Measurements from ENCODE around the gene SKI.

SKI gene

GRCh38 chr1:2302292-2302925, 74.3 kb downstream of the SKI start:
- no peaks in the 10 kb centered on the region for H3K36me3 ChIP-seq (ENCODE audit: insufficient read depth, low read length)

GRCh38 chr1:2303016-2303775, 75.1 kb downstream of the SKI start:
- Histone ChIP-seq H3K27me3 (ENCODE audit: insufficient read depth, low read length) (no peaks in the 10 kb centered on the region), H3K27ac (ENCODE audit: low read depth, low read length, poor library complexity, severe bottlenecking) (no peak overlapping the region), H3K36me3 (ENCODE audit: insufficient read depth, low read length) (no peaks in the 10 kb centered on the region), H2AFZ (ENCODE audit: low read length) (no peak overlapping the region), H4K20me1 (ENCODE audit: insufficient read depth, low read length) (no peaks in the 10 kb centered on the region), H3K4me2 (ENCODE audit: low read length) (no peak overlapping the region), H3K79me2 (ENCODE audit: insufficient read depth, low read length) (no peaks in the 10 kb centered on the region), H3K4me3 (ENCODE audit: low read depth, low read length, poor library complexity, severe bottlenecking) (no peak overlapping the region), H3K9ac (ENCODE audit: low read length) (no peak overlapping the region), H3K9me3 (ENCODE audit: low read length) (no peaks in the 10 kb centered on the region), H3K4me1 (ENCODE audit: insufficient read depth, low read length, severe bottlenecking) (no peaks in the 10 kb centered on the region), H3F3A (ENCODE audit: insufficient read depth, low read length) (no peaks in the 10 kb centered on the region), H3K9me2 (ENCODE audit: low read depth, low read length) (no peaks in the 10 kb centered on the region)
- no peak for TF ChIP-seq CTCF (IDR thresholded peaks at IDR 0.05; ENCODE audit: low read length)
- TF ChIP-seq EZH2 (IDR thresholded peaks at IDR 0.05; ENCODE audit: borderline replicate concordance, low read length): no peak

More at GRCh38 chr1:2302292-2302925, 74.3 kb downstream of the SKI start:
- Histone ChIP-seq H3K4me1 (ENCODE audit: insufficient read depth, low read length, severe bottlenecking) (no peaks in the 10 kb centered on the region), H4K20me1 (ENCODE audit: insufficient read depth, low read length) (no peaks in the 10 kb centered on the region), H3K27me3 (ENCODE audit: insufficient read depth, low read length) (no peaks in the 10 kb centered on the region), H3K4me3 (ENCODE audit: low read depth, low read length, poor library complexity, severe bottlenecking) (no peak overlapping the region), H2AFZ (ENCODE audit: low read length) (no peak overlapping the region), H3K9me3 (ENCODE audit: low read length) (no peaks in the 10 kb centered on the region), H3K4me2 (ENCODE audit: low read length) (no peak overlapping the region), H3K79me2 (ENCODE audit: insufficient read depth, low read length) (no peaks in the 10 kb centered on the region), H3K9ac (ENCODE audit: low read length) (no peak overlapping the region), H3K27ac (ENCODE audit: low read depth, low read length, poor library complexity, severe bottlenecking) (no peak overlapping the region), H3F3A (ENCODE audit: insufficient read depth, low read length) (no peaks in the 10 kb centered on the region), H3K9me2 (ENCODE audit: low read depth, low read length) (no peaks in the 10 kb centered on the region)
- TF ChIP-seq CTCF (IDR thresholded peaks at IDR 0.05; ENCODE audit: low read length) (no peak), EZH2 (IDR thresholded peaks at IDR 0.05; ENCODE audit: borderline replicate concordance, low read length) (no peak)

GRCh38 chr1:2303781-2304180, 75.7 kb downstream of the SKI start:
- Histone ChIP-seq H3K27ac (ENCODE audit: low read depth, low read length, poor library complexity, severe bottlenecking) (no peak overlapping the region), H3K36me3 (ENCODE audit: insufficient read depth, low read length) (no peaks in the 10 kb centered on the region), H2AFZ (ENCODE audit: low read length) (no peak overlapping the region), H3K4me2 (ENCODE audit: low read length) (no peak overlapping the region), H3K9me3 (ENCODE audit: low read length) (no peaks in the 10 kb centered on the region), H3K9me2 (ENCODE audit: low read depth, low read length) (no peaks in the 10 kb centered on the region), H3K27me3 (ENCODE audit: insufficient read depth, low read length) (no peaks in the 10 kb centered on the region), H3K4me3 (ENCODE audit: low read depth, low read length, poor library complexity, severe bottlenecking) (no peak overlapping the region), H3K9ac (ENCODE audit: low read length) (no peak overlapping the region), H3F3A (ENCODE audit: insufficient read depth, low read length) (no peaks in the 10 kb centered on the region), H3K4me1 (ENCODE audit: insufficient read depth, low read length, severe bottlenecking) (no peaks in the 10 kb centered on the region), H4K20me1 (ENCODE audit: insufficient read depth, low read length) (no peaks in the 10 kb centered on the region), H3K79me2 (ENCODE audit: insufficient read depth, low read length) (no peaks in the 10 kb centered on the region)
- TF ChIP-seq CTCF (IDR thresholded peaks at IDR 0.05; ENCODE audit: low read length) (no peak), EZH2 (IDR thresholded peaks at IDR 0.05; ENCODE audit: borderline replicate concordance, low read length) (no peak)

Measured in OCI-LY1 (cell line).